Measurements from ENCODE around the gene ZNF740.

ZNF740 gene

GRCh38 chr12:53239643-53240258 lies 59.2 kb downstream of the ZNF740 start:
- no peak overlapping the region for H3K4me3 ChIP-seq (ENCODE audit: low read depth, low read length)
- DNase-seq (ENCODE audit: low read depth), result no peak

GRCh38 chr12:53241623-53242412 lies 61.3 kb downstream of the ZNF740 start:
- no peak for DNase-seq (ENCODE audit: low read depth)
- TF ChIP-seq CTCF (conservative IDR thresholded peaks at IDR 0.05; ENCODE audit: low read depth, low read length), result no peak
- H3K4me3 ChIP-seq (ENCODE audit: low read depth, low read length), result no peak overlapping the region

More at GRCh38 chr12:53239643-53240258, 59.2 kb downstream of the ZNF740 start:
- no peak for TF ChIP-seq CTCF (conservative IDR thresholded peaks at IDR 0.05; ENCODE audit: low read depth, low read length)

- no peak for DNase-seq (ENCODE audit: low read depth)
- H3K4me3 ChIP-seq (ENCODE audit: low read depth, low read length), result no peak overlapping the region
- TF ChIP-seq CTCF (conservative IDR thresholded peaks at IDR 0.05; ENCODE audit: low read depth, low read length), result no peak
These were observed 63.8 kb downstream of the ZNF740 start for GRCh38 chr12:53244337-53244736.

Data from choroid plexus epithelial cell (primary cell).